ENCODE results near the gene VEGFC.

GRCh38 chr4:176810481-176811249, 17.9 kb upstream of the VEGFC start:
- TF ChIP-seq CTCF (IDR thresholded peaks at IDR 0.05; ENCODE audit: low read length), result no peak
- no peak for TF ChIP-seq EZH2 (IDR thresholded peaks at IDR 0.05; ENCODE audit: borderline replicate concordance, low read length)

All from OCI-LY1 (cell line).